GM21390 (cell line): ENCODE measurements around the gene SLC2A8.
A peak's percentile ranks its signal among the peaks of the same experiment; 100 is the strongest.

Experiments used
- ATAC-seq: cut with Tn5 transposase; IDR thresholded peaks from one replicate; pipeline ENCODE4 v1.9.1; 2021; ENCODE audit not compliant: unreplicated experiment

Gene SLC2A8

GRCh38 chr9:127396808-127397645, at the start of gene SLC2A8:
Gene SLC2A8, plus strand, starts transcription at chr9:127397169. Its CDS starts 62 bp downstream, at chr9:127397231.
- ATAC-seq, result peak; percentile 96

DNA sequence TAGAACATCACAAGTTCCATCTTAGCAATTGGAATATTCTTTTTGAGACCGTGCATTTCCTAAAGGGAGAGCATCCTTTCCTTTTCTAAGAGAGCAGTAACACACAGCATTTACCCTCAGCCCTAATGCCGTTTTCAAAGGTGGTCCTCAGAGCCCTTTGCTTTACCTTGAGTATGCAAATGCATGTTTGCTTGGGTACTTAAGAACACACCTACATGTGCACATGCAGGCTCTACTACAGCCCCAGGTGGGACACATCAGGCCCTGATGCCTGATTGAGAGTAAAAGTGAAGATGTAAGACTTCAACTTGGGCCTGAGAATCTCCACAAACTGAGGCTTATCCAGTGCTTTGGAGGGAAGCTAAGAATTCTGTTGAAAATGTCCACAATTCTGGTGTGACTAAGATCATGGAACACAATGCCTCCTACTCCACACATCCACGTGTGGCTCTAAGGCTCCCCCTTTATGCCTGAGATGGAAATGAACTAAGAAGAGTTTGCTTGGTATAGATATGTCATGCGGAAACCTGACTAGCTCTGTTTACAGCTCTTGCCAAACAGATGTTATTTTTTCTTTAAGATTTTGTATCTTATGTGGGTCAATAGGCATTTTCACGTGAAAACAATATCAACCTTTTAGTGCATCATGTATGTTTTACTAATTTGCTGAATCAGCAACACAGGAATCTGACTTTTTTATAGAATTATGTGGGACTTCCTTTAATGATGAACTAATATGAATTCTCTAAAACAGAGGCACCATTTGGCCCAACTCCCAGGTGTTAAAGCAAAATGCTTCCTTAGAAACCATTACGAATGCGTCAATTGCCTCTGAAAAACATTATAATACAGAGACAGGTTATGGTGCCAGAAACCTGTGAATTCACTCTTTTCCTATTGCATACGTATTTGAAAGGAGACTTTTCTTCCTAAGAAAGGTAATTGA, 48.9 kb upstream of the SLC2A8 start:
- ATAC-seq, result no peak

- no peak for ATAC-seq
Observed at GRCh38 chr9:127349483-127350113, 47.4 kb upstream of the SLC2A8 start.

DNA sequence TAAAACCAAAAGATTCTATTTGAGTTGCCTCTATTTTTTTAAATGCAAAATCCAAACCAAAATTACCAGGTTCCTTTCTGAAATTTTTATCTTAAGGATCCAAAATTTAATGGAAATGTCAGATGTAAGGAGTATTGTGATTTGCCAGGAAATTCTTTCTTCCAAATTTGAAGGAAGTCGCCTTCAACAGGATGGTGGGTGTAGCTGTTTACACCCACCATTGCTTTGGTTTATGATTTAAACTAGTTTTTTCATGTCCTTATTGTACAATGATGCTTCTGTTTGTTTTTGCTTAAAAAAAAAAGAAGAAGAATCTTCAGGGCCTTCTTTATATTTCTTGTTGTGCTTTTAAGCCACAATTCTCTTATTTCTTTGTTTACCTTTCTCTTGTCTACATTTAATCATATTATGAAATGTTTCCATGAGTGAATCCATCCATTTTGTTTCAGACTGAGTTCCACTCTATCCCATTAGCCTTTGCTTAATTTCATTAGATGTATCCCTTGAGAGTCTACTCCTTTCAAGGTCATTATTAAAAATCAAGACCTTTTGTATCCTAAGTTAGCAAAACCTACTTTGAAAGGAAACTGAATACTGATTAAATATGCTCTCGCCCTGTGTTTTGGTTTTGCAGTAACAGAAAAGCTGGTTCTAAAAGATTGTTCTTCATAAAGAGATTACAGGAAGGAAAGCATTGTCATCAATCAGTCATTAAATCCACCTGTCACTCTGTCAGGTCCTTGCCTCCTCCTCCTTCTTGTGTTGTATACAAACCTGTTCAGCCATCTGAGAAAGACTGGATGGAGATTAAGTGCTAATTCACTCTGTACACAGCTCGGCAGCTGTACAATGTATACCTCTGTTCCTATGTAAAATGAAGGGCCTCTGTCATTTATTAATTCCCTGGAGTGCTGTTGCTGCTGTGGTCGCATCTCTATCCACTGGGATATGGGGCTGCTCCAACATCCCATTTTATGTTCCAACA, 45.5 kb upstream of the SLC2A8 start:
- no peak for ATAC-seq

DNA sequence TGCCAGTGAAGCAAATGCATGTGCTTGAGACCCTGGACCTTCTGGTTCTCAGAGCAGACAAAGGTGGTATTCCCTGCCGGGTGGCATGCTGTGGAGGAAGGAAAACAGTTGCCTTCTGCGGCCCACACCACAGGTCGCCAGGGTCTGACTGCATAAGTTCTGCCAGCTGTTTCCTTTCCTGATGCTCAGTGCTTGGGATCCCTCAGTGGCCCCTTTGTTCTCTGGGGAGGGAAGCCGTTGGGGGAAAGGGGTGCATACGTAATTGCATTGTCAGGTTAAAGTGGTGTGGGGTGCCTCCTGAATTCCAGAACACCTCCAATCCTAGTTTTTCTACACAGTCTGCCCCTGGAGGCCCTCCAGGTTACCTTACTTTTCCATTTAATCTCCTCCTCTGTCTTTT, 43.1 kb upstream of the SLC2A8 start:
- no peak for ATAC-seq

DNA sequence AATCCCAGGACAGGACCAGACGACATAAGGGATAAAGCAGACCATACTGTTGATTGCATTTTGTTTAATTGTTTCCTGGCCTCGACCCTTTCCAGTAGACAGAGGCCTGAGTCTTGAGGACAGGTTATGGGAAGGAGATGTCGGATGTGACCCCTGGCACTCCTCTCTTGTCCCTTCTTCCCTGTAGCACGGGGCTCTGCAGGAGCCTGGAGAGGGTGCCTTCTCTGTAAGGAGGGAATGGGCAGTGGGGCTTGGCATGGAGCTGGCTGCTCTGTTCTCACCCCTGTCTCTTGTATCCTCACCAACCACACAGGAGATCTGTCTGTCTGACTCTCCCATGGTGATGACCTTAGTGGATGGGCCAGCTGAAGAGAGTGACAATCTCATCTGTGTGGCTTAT, 40.1 kb upstream of the SLC2A8 start:
- ATAC-seq, result no peak

DNA sequence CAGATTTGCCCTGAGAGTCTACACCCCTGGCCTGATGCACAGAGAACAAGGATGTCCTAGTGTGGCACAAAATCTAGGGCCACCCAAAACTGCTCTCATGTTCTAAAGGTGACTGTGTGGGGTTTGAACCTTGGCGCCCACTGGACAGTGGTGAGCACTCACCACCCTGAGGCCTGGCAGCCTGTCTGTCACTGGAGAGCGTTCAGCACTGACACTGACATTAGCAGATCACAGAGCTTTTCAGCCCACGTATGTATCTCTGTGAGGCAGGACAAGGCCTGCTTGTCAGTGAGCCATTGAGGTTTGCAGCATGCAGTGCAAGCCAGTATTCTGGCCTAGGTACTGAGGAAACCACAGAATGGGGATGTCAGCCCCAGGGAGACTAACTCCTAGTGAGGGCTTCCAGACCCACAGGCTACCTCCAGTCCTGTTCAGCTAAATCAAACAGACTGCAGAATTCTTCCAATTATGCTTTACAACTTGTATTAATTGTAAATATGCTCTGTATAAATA, 38.9 kb upstream of the SLC2A8 start:
- no peak for ATAC-seq

GRCh38 chr9:127358770-127359169, 38.2 kb upstream of the SLC2A8 start:
- no peak for ATAC-seq

- ATAC-seq, result no peak
Observed at GRCh38 chr9:127360250-127360649, 36.7 kb upstream of the SLC2A8 start.

DNA sequence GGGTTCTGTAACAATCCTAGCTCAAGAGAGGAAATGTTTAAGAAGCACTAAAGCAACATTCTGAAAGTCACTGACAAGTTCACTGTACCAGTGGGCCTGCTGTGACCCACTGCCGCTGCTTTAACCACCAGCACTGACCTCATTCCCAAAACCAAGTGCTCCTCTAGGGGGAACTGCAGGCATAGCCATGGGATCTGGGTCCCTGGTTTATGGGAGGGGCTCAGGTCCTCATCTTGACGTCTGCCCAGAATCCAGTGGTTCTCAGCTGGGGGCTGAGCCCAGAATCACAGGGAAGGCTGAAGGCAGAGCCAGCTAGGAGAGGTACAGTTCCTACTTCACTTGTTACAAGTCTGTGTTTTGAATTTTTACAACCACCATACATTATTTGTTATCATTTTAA, 36.1 kb upstream of the SLC2A8 start:
- ATAC-seq, result no peak

- no peak for ATAC-seq
Observed at GRCh38 chr9:127361561-127361960, 35.4 kb upstream of the SLC2A8 start.

DNA sequence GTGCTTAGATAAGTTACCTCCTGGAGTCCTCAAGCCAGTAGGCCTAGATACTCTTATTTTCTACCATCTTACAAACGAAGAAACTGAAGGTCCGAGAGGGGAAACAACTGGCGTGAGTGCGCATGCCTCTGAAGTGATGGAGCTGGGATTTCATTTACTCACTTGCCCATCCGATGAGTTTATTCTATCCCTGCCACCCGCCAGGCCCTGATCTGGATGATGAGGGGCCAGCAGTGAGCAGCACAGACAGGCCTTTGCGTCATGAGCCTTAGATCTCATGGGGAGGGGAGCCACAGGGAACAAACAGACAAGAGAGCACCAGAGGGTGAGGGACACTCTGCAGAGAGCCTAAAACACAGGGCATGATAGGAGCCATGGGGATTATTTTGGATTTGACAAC, 34.1 kb upstream of the SLC2A8 start:
- no peak for ATAC-seq

DNA sequence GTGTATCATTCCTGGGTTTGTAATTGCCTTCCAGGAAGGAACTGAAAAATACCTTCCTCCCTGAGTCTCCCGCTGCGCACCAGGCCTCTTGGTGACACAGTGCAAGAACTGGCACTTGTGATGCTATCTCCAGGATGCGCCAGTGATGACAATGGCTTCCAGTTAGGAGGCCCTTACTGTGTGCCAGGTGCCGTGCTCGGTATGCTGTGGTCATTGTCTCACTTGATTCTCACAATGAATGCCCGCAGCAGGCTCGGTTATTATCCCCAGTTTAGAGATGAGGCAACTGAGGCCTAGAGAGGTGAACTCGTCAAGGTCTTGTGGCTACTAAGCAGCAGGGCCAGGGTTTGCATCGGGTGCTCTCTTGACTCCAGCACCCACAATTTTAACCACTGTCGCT, 31.5 kb upstream of the SLC2A8 start:
- no peak for ATAC-seq

DNA sequence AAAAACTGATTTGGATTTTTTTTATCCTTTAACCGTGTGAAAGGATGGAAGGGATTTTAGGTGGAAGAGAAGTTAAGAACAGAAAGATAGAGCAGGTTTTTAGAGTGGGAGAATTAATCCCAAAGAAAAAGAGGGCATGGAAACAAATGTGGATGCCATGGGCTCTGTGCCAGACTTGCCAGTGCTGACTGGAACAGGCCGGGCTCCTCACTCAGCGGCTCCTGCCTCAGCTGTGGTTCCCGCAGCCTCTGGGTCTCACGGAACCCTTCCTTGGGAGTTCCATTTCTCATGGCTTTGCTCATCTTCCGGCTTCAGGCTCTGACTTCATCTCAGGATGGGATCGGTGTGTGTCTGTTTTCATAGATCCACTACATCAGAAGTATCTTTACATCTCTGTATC, 30.4 kb upstream of the SLC2A8 start:
- no peak for ATAC-seq

- ATAC-seq, result no peak
Observed at GRCh38 chr9:127368852-127369402, 28.0 kb upstream of the SLC2A8 start.

DNA sequence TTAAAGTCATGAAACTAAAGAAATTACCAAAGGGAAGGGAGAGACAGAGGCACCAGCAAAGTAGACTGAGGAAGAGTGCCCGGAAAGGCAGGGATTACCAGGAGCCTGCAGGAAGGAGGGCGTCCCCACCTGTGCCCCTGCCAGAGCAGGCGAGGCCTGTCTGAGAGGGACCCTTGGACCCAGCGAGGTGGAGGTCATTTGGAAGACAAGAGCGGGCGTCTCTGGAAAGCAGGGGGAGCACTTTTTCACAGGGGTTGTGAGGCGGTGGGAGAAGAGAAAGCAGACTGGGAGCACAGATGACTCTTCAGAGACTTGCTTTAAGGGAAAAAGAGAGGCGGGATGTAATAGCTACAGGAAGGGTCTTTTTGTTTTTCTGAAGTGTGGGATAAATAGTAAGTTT, 27.5 kb upstream of the SLC2A8 start:
- ATAC-seq, result no peak

- ATAC-seq, result no peak
Observed at GRCh38 chr9:127370147-127370579, 26.8 kb upstream of the SLC2A8 start.

DNA sequence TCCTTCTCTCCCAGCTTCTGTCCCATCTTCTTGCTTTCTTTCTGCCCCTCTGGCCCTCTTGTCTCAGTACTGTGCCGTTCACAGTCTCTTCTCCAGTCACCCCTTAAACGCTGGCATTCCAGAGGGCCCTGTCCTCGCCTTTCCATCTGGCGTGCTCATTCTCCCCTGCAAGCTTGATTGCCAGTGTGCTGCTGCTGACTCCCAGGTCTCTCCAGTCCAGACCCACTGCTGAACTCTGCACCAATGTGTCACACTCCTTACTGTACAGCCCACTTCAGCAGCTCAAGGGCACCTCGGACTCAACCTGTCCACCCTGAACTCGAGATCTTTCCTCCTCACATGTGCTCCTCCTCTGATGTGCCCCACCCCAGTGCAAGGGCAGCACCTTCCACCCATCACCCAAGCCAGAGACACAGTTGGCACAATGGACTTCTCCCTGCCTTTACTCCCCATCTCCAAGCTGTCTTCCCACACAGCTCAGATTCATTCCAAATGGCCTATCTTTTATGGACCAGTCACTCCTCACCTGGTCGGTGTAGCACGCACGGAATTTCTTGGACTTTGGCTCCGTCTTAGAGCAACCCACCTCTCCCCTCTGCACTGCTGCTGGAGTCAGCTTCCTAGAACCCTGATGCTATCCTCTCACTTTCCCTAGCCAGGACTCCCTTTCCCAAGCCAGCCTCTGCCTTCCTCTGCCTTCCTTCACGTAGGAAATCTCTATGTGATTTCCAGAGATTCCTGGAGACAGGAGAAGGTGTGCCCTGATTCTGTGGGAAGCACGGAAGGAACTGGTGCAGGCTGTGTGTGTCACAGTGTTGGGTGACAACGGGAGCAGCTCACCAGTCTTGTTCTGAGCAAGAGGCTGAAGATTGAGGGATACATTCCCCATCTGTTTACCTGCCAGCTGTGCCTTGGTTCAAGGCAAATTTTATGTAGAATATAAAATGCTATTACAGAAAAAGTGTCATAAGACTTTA, 26.0 kb upstream of the SLC2A8 start:
- ATAC-seq, result no peak

GRCh38 chr9:127380479-127380878, 16.5 kb upstream of the SLC2A8 start:
- no peak for ATAC-seq
